T-helper 17 cell (primary cell): ENCODE results near the gene SCG5. TPM values are rescaled to one million over a fixed set of nuclear protein-coding genes. Genes with fewer than 3 reads are reported as not detected.

ENCODE experiments used
- ATAC-seq: fragments of 150-1000 bp; cut with Tn5 transposase; 2 replicates; pipeline ENCODE4 v1.10.0; 2021; ENCODE audit warnings: mild to moderate bottlenecking, moderate library complexity
- DNase-seq, 3 donors: peaks; one replicate each; pipeline versions ENCODE4 v3.0.0 to v3.0.0-alpha.2; 2020 to 2021
- H3K9me3 ChIP-seq: one replicate; pipeline ENCODE4 v1.7.0; 2013; ENCODE audit warnings: low read length, mild to moderate bottlenecking; ENCODE audit not compliant: control insufficient read depth, poor library complexity, severe bottlenecking
- H3K27ac Mint-ChIP-seq: one replicate; pipeline ENCODE4 v1.8.0; 2022; ENCODE audit warnings: mild to moderate bottlenecking, moderate library complexity, mixed read lengths
- H3K27me3 Mint-ChIP-seq: one replicate; pipeline ENCODE4 v1.8.0; 2022; ENCODE audit warnings: mixed read lengths
- H3K36me3 Mint-ChIP-seq: one replicate; pipeline ENCODE4 v1.8.0; 2022; ENCODE audit warnings: low read depth, mixed read lengths
- H3K4me1 Mint-ChIP-seq: one replicate; pipeline ENCODE4 v1.8.0; 2022; ENCODE audit warnings: mild to moderate bottlenecking, mixed read lengths
- H3K4me3 Mint-ChIP-seq: one replicate; pipeline ENCODE4 v1.8.0; 2022; ENCODE audit warnings: mild to moderate bottlenecking, moderate library complexity, mixed read lengths
- total RNA-seq, 4 donors: library from RNA in 2 of 4; stranded (reverse) in 2 of 4; gene quantifications; one replicate each; pipeline ENCODE4 v1.2.3 and lab custom pipeline; 2022 to 2026

Gene SCG5
- total RNA-seq, 2 donors from 2014 or later: 0.80 to 2.0 TPM

DNA sequence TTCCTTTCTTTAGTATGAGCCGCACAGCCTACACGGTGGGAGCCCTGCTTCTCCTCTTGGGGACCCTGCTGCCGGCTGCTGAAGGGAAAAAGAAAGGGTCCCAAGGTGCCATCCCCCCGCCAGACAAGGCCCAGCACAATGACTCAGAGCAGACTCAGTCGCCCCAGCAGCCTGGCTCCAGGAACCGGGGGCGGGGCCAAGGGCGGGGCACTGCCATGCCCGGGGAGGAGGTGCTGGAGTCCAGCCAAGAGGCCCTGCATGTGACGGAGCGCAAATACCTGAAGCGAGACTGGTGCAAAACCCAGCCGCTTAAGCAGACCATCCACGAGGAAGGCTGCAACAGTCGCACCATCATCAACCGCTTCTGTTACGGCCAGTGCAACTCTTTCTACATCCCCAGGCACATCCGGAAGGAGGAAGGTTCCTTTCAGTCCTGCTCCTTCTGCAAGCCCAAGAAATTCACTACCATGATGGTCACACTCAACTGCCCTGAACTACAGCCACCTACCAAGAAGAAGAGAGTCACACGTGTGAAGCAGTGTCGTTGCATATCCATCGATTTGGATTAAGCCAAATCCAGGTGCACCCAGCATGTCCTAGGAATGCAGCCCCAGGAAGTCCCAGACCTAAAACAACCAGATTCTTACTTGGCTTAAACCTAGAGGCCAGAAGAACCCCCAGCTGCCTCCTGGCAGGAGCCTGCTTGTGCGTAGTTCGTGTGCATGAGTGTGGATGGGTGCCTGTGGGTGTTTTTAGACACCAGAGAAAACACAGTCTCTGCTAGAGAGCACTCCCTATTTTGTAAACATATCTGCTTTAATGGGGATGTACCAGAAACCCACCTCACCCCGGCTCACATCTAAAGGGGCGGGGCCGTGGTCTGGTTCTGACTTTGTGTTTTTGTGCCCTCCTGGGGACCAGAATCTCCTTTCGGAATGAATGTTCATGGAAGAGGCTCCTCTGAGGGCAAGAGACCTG is 89.5 kb downstream of the SCG5 start:
- Mint-ChIP-seq H3K36me3 (peaks cover 5% of the 10 kb centered on the region), H3K4me3 (no peak overlapping the region), H3K27me3 (peaks cover 35% of the 10 kb centered on the region), H3K4me1 (no peaks in the 10 kb centered on the region), H3K27ac (no peak overlapping the region)
- H3K9me3 ChIP-seq: no peaks in the 10 kb centered on the region
- DNase-seq: no peak
- no peak for ATAC-seq

- no peaks in the 10 kb centered on the region for H3K9me3 ChIP-seq
- no peak overlapping the region for H3K4me3 Mint-ChIP-seq
- peaks cover 5% of the 10 kb centered on the region for H3K36me3 Mint-ChIP-seq
- H3K27me3 Mint-ChIP-seq: peaks cover 43% of the 10 kb centered on the region
- H3K27ac Mint-ChIP-seq: no peak overlapping the region
- H3K4me1 Mint-ChIP-seq: no peaks in the 10 kb centered on the region
- ATAC-seq (no peak), DNase-seq (no peak)
Observed at GRCh38 chr15:32732574-32733157, 91.2 kb downstream of the SCG5 start.

GRCh38 chr15:32733281-32733680 is 91.8 kb downstream of the SCG5 start:
- no peaks in the 10 kb centered on the region for H3K9me3 ChIP-seq
- no peak for DNase-seq
- H3K27ac Mint-ChIP-seq: no peak overlapping the region
- H3K27me3 Mint-ChIP-seq: peaks cover 43% of the 10 kb centered on the region
- no peak for ATAC-seq
- peaks cover 5% of the 10 kb centered on the region for H3K36me3 Mint-ChIP-seq
- no peak overlapping the region for H3K4me3 Mint-ChIP-seq
- no peaks in the 10 kb centered on the region for H3K4me1 Mint-ChIP-seq

GRCh38 chr15:32735989-32736700 is 94.6 kb downstream of the SCG5 start:
- H3K27me3 Mint-ChIP-seq: peaks cover 36% of the 10 kb centered on the region
- DNase-seq: no peak
- peaks cover 2% of the 10 kb centered on the region for H3K36me3 Mint-ChIP-seq
- H3K27ac Mint-ChIP-seq: no peak overlapping the region
- no peaks in the 10 kb centered on the region for H3K4me1 Mint-ChIP-seq
- H3K4me3 Mint-ChIP-seq: no peak overlapping the region
- H3K9me3 ChIP-seq: no peaks in the 10 kb centered on the region
- ATAC-seq: no peak

GRCh38 chr15:32736701-32737061 is 95.2 kb downstream of the SCG5 start:
- H3K27ac Mint-ChIP-seq: no peak overlapping the region

DNA sequence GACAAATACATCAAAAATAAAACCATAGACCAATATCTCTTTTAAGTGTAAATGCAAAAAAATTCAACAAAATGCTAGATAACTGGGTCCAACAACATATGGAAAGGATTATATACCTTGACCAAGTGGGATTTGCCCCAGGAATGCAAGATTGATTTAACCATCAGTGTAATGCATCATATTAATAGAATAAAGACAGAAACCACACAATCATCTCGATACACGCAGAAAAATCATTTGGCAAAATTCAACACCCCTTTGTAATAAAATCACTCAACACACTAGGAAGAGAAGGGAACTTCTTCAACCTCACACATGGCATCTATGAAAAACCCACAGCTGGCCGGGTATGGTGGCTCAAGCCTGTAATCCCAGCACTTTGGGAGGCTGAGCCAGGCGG is 95.8 kb downstream of the SCG5 start:
- ATAC-seq (no peak), DNase-seq (no peak)
- Mint-ChIP-seq H3K27ac (no peak overlapping the region), H3K36me3 (peaks cover 2% of the 10 kb centered on the region), H3K4me3 (no peak overlapping the region), H3K4me1 (no peaks in the 10 kb centered on the region), H3K27me3 (peaks cover 34% of the 10 kb centered on the region)
- no peaks in the 10 kb centered on the region for H3K9me3 ChIP-seq

More at GRCh38 chr15:32736701-32737061, 95.2 kb downstream of the SCG5 start:
- ATAC-seq: no peak
- no peak for DNase-seq
- Mint-ChIP-seq H3K4me3 (no peak overlapping the region), H3K4me1 (no peaks in the 10 kb centered on the region), H3K27me3 (peaks cover 36% of the 10 kb centered on the region), H3K36me3 (peaks cover 2% of the 10 kb centered on the region)
- H3K9me3 ChIP-seq: no peaks in the 10 kb centered on the region

- no peak overlapping the region for H3K4me3 Mint-ChIP-seq
- peaks cover 2% of the 10 kb centered on the region for H3K36me3 Mint-ChIP-seq
- H3K9me3 ChIP-seq: peaks cover 5% of the 10 kb centered on the region
- peaks cover 27% of the 10 kb centered on the region for H3K27me3 Mint-ChIP-seq
- ATAC-seq: no peak
- no peak overlapping the region for H3K27ac Mint-ChIP-seq
- H3K4me1 Mint-ChIP-seq: no peaks in the 10 kb centered on the region
- DNase-seq: no peak
Observed at GRCh38 chr15:32738666-32739065, 97.2 kb downstream of the SCG5 start.

DNA sequence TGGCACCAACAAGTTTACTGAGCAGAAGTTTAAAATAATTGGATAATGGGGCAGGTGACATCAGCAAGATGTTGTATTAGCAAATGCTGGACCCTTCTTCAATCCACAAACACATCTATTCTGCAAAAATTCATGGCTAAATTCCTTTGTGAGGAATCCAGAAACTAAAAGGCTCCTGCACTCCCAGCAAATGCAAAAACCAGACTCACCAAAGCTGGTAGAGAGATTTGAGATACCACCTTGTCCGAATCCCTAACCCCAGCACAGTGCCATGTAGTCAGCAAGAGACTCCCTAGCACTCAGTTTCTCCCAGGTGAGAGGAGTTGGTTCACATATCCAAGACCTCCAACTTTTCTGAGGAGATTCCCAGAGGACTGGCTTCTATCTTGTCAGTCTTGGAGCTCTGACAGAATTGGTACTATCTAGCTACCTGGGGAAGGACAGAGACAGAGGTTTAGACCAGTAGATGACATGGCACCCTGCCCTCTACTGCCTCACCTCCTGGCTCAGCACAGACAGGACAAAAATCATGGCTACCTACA is 98.1 kb downstream of the SCG5 start:
- Mint-ChIP-seq H3K27me3 (peaks cover 25% of the 10 kb centered on the region), H3K36me3 (no peaks in the 10 kb centered on the region), H3K27ac (no peak overlapping the region), H3K4me1 (no peaks in the 10 kb centered on the region), H3K4me3 (no peak overlapping the region)
- DNase-seq: no peak
- no peak for ATAC-seq
- peaks cover 5% of the 10 kb centered on the region for H3K9me3 ChIP-seq

DNA sequence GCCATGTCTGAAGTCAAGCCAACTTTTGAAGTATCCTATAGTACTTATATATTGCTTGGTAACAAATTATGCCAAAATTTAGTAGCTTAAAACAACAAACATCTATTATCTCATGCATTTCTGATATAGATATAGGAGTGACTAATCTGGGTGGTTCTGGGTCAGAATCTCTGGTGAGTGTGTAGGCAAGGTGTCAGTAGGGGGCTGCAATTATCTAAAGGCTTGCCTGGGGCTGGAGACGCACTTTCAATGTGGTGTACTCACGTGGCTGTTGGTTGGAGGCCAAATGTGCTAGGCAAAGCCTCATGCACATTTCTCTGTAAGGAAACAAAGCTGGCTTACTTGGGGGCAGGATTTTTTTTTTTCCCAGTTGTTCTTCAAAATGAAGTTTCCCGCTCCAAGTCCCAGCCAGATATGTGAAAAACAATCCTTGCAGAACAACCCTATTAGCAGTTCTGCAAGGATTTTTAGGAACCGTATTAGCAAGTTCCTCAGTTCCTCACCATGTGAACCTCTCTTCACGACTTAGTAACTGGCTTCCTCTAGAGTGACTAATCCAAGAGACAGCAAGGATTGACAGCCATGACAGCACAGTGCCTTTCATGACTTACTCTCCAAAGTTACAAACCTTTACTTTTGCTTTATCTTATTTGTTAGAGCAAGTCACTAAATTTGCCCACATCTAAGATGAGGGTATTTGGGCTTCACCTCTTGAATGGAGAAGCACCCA is 102.1 kb downstream of the SCG5 start:
- H3K9me3 ChIP-seq: peaks cover 5% of the 10 kb centered on the region
- Mint-ChIP-seq H3K36me3 (no peaks in the 10 kb centered on the region), H3K27me3 (peaks cover 17% of the 10 kb centered on the region), H3K4me1 (no peaks in the 10 kb centered on the region), H3K4me3 (no peak overlapping the region), H3K27ac (no peak overlapping the region)
- DNase-seq (no peak), ATAC-seq (no peak)

GRCh38 chr15:32746116-32746857 is 104.8 kb downstream of the SCG5 start:
- ATAC-seq (no peak), DNase-seq (no peak)
- peaks cover 5% of the 10 kb centered on the region for H3K9me3 ChIP-seq
- H3K4me1 Mint-ChIP-seq: no peaks in the 10 kb centered on the region
- peaks cover 26% of the 10 kb centered on the region for H3K27me3 Mint-ChIP-seq
- H3K4me3 Mint-ChIP-seq: no peak overlapping the region
- no peaks in the 10 kb centered on the region for H3K36me3 Mint-ChIP-seq
- H3K27ac Mint-ChIP-seq: no peak overlapping the region
